ENCODE data around the gene SLC9A3. TPM values are rescaled to one million over a fixed set of nuclear protein-coding genes. Genes with fewer than 3 reads are reported as not detected.

The SLC9A3 gene
- total RNA-seq, 1 donor from 2014 or later: 3.9 TPM

DNA sequence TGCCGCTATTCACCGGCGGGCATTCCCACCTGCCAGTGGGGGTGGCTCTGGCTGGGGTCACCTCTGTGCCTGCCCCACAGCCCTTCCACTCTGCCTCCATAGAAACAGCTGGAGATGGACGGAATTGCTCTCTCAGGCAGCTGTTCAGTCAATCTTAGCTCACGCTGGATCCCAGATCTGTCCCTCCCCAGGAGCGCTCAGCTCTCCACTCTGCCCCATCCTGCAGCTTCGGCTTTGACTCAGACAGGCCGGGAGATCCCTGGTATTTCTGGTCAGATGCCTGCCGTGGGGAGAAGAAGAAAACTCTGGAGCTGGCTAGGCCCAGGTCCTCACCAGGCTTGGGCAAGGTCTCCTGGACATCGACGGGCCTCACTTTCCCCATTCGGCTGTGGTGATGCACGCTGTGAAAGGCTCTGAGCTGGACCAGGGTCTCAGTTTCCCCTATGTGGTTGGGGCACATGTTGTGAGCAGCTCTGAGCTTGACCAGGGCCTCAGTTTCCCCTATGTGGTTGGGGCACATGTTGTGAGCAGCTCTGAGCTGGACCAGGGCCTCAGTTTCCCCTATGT lies 7.6 kb upstream of the SLC9A3 start:
- Histone ChIP-seq H3K36me3 (no peaks in the 10 kb centered on the region), H3K27me3 (peaks cover 3% of the 10 kb centered on the region), H3K9me3 (no peaks in the 10 kb centered on the region), H3K27ac (no peak overlapping the region), H3K4me3 (no peak overlapping the region), H3K4me1 (no peaks in the 10 kb centered on the region)
- intact Hi-C loops (cut with DNase I): no loop called here
- no peak for DNase-seq (ENCODE audit: extremely low spot score in 2 of 2)
- TF ChIP-seq POLR2AphosphoS5 (IDR thresholded peaks at IDR 0.05; ENCODE audit: insufficient read depth in 1 of 2, low read depth in 1 of 2) (no peak), POLR2A (IDR thresholded peaks at IDR 0.05) (no peak)
- TF ChIP-seq, protein P1, sequence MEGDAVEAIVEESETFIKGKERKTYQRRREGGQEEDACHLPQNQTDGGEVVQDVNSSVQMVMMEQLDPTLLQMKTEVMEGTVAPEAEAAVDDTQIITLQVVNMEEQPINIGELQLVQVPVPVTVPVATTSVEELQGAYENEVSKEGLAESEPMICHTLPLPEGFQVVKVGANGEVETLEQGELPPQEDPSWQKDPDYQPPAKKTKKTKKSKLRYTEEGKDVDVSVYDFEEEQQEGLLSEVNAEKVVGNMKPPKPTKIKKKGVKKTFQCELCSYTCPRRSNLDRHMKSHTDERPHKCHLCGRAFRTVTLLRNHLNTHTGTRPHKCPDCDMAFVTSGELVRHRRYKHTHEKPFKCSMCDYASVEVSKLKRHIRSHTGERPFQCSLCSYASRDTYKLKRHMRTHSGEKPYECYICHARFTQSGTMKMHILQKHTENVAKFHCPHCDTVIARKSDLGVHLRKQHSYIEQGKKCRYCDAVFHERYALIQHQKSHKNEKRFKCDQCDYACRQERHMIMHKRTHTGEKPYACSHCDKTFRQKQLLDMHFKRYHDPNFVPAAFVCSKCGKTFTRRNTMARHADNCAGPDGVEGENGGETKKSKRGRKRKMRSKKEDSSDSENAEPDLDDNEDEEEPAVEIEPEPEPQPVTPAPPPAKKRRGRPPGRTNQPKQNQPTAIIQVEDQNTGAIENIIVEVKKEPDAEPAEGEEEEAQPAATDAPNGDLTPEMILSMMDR (IDR thresholded peaks at IDR 0.05): no peak

DNA sequence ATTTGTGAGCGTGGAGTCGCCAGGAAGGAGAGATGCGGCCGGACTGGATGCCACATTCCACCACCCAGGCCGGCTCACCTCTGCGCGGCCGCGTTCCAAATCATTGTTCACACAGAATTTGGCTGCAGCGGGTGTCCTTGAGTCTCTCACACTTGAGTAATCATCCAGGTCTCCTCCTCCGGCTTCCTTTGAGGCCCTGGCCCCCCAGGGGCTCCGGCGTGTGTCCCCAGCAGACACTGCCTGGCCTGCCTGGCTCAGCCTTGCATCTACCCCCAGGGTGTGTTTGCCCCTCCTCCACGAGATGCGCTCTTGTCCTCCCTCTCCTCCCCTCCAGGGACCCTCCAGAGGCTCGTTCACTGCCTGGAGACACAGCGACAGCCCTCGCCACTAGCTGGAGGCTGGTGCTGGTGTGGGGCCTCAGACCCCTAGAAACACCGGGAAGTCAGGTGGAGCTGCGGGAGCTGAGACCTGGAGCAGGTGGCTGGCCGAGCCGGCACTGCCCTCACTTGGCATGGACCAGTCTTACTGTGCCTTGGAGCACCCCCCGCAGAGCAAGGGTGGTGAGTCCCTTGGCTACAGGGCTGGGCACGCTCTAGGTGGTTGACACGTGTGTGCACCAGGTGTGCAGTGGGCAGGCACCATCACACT lies 7.0 kb upstream of the SLC9A3 start:
- DNase-seq (ENCODE audit: extremely low spot score in 2 of 2): no peak
- H3K27me3 ChIP-seq: peaks cover 9% of the 10 kb centered on the region

DNA sequence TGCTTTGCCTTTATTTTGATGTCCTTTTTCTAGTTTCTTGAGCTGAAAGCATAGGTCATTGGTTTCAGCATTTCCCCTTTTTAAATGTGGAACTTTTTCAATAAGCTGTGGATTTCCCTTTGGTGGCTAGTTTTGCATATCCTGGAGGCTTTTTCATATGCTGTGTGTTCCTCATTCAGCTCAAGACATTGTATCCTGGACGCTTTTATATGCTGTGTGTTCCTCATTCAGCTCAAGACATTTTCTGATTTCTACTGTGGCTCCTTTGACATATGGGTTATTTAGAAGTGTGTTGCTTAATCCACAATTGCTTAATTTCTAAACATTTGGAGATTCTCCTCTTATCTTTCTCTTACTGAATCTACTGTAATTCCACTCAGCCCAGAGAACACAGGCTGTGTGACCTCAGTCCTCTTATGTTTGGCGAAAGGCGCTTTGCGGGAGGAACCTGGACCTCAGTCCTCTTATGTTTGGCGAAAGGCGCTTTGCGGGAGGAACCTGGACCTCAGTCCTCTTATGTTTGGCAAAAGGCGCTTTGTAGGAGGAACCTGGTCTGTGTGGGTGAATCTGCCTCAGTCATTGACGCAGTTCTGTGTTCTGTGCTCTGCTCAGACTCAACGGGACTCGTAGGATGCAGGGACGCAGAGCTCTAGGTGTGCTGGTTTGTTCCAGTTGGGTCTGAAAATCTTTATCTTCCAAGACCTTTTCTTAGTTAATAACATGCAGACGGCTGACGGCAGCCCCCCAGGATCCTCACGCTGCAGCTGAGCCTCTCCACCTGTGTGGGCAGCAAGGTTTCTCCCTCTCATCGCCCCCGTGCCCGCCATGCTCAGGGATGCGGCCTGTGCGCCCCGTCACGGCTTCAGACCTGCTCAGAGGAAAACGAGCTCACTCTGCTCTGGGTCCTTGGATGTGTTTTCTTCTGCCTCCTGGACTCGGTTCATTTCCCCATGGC lies 6.0 kb upstream of the SLC9A3 start:
- TF ChIP-seq POLR2AphosphoS5 (IDR thresholded peaks at IDR 0.05; ENCODE audit: insufficient read depth in 1 of 2, low read depth in 1 of 2): no peak
- TF ChIP-seq, protein P1 (IDR thresholded peaks at IDR 0.05): no peak
- no peak for TF ChIP-seq POLR2A (IDR thresholded peaks at IDR 0.05)
- no peak overlapping the region for H3K4me3 ChIP-seq
- no peaks in the 10 kb centered on the region for H3K4me1 ChIP-seq
- H3K27ac ChIP-seq: no peak overlapping the region
- H3K36me3 ChIP-seq: no peaks in the 10 kb centered on the region
- intact Hi-C loops (cut with DNase I): no loop called here
- peaks cover 10% of the 10 kb centered on the region for H3K27me3 ChIP-seq
- no peaks in the 10 kb centered on the region for H3K9me3 ChIP-seq
- no peak for DNase-seq (ENCODE audit: extremely low spot score in 2 of 2)

More for the DNA sequence above, 7.0 kb upstream of the SLC9A3 start:
- no peak overlapping the region for H3K4me3 ChIP-seq
- TF ChIP-seq, protein P1 (IDR thresholded peaks at IDR 0.05): no peak
- TF ChIP-seq POLR2A (IDR thresholded peaks at IDR 0.05) (no peak), POLR2AphosphoS5 (IDR thresholded peaks at IDR 0.05; ENCODE audit: insufficient read depth in 1 of 2, low read depth in 1 of 2) (no peak)
- no peaks in the 10 kb centered on the region for H3K4me1 ChIP-seq
- no peak overlapping the region for H3K27ac ChIP-seq
- intact Hi-C loops (cut with DNase I): no loop called here
- H3K9me3 ChIP-seq: no peaks in the 10 kb centered on the region
- no peaks in the 10 kb centered on the region for H3K36me3 ChIP-seq

DNA sequence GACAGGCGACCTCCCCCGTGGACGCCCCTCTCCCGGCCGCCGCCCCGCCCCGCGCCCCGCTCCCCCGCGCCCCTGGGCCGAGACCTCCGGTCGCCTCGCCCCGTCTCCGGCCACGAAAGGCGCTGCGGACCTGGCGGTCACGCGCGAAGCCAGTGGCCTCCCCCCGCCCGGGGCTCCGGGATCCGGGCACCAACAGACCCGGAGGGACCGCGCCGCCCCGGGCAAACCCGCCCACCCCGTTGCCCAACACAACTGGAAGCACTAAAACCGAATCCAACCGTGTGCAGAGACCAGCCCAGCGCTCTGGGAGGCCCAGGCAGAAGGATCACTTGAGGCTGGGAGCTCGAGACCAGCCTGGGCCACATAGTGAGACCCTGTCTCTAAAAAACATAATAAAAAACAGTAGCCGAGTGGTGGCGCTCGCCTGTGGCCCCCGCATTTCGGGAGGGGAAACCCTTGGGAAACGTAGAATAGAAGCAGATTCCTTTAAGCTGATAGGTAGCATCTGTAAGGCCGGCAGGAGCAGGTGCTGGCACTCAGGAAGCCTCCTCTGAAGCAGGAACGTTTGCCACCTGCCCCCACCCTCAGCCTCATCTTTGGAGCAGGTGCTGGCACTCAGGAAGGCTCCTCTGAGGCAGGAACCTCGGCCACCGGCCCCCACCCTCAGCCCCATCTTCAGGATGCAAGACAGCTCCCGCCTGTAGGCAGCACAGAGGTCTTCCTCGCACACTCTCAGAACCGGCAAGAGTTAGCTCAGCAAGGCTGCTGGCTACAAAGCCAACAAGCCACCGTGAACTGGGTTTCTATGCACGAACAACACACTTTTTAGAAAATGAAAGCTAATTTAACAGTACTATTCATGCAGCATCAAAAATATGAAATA lies 4.6 kb upstream of the SLC9A3 start:
- DNase-seq (ENCODE audit: extremely low spot score in 2 of 2): no peak
- TF ChIP-seq, protein P1 (IDR thresholded peaks at IDR 0.05): no peak
- TF ChIP-seq POLR2AphosphoS5 (IDR thresholded peaks at IDR 0.05; ENCODE audit: insufficient read depth in 1 of 2, low read depth in 1 of 2) (no peak), POLR2A (IDR thresholded peaks at IDR 0.05) (no peak)
- intact Hi-C loops (cut with DNase I): no loop called here
- Histone ChIP-seq H3K9me3 (no peaks in the 10 kb centered on the region), H3K36me3 (no peaks in the 10 kb centered on the region), H3K4me3 (no peak overlapping the region), H3K4me1 (peaks cover 2% of the 10 kb centered on the region), H3K27ac (no peak overlapping the region), H3K27me3 (peaks cover 10% of the 10 kb centered on the region)
